ENCODE measurements around the gene NDE1.
"Not testable (repeated sequence)": the region's sequence is repeated elsewhere in the genome, so short reads cannot be mapped to it uniquely, and the experiment has no call there.

The NDE1 gene

DNA sequence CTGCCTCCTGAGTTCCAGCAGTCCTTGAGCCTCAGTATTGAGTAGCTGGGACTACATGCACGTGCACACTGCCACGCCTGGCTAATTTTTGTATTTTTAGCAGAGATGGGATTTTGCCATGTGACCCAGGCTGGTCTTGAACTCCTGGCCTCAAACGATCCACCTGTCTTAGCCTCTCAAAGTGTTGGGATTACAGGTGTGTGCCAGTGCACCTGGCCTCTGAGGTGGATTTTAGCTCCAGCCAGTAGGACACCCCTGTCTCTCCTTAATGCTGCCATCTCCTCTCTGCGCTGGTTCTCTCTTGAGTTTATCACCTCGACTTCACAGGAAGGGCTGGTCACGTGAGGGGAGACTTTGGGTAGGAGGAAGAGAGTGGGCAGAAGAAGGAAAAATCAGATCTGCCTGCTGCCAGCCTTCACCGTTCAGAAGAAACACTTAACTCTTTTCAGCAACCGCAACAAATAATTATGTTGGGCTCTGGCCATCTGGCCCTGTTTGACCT, 55.1 kb downstream of the NDE1 start:
- Histone ChIP-seq H3K4me1 (no peaks in the 10 kb centered on the region), H3K27me3 (ENCODE audit: low read depth) (no peaks in the 10 kb centered on the region), H3K9me3 (no peaks in the 10 kb centered on the region), H3K36me3 (replicated peaks) (peaks cover 30% of the 10 kb centered on the region), H3K4me3 (no peak overlapping the region)
- no peak for DNase-seq (ENCODE audit: low spot score in 2 of 2)
- in situ Hi-C loops (cut with MboI; ENCODE audit: low sequenced_read_pairs), result no loop called here

DNA sequence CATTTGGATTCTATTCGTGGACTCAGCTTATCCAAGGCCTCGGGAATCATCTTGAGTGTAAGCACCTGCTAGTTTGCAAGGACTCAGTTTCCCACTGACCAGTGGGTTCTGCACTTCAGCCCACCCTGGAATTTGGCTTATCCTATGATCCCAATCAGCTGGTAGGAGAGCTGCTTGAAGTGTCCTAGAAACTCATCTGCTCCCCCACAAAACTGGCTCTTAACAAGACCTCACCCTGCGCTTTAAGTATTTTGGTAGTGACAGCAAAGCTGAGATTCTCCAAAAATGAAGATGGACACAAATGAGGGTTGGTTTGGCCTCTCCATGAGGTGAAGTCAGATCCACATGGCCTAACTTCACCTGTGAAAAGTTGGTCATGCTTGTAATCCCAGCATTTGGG, 57.3 kb downstream of the NDE1 start:
- DNase-seq (ENCODE audit: low spot score in 2 of 2), result no peak
- H3K9me3 ChIP-seq, result no peaks in the 10 kb centered on the region
- H3K36me3 ChIP-seq (replicated peaks), result peaks cover 12% of the 10 kb centered on the region
- in situ Hi-C loops (cut with MboI; ENCODE audit: low sequenced_read_pairs), result no loop called here
- no peaks in the 10 kb centered on the region for H3K4me1 ChIP-seq
- no peaks in the 10 kb centered on the region for H3K27me3 ChIP-seq (ENCODE audit: low read depth)
- no peak overlapping the region for H3K4me3 ChIP-seq

DNA sequence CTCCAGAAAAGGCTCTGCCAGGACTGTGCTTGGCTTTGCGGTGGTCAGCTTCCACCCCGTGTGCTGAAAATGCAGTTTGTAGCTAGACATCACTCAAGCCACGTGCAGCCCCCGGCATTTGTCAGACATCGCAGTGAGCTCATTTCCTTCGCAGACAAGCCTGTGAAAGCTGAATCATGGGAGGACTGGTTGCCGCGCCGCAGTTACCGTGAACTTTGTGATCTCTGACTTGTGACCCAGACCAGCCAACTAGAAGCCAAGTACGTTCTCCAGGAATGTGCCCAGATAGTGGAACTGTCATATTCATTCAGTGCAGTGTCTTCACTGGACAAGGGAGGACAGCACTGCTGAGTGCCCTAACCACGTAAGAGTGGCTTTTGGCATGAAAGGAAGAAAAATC, 58.1 kb downstream of the NDE1 start:
- Histone ChIP-seq H3K4me1 (no peaks in the 10 kb centered on the region), H3K36me3 (replicated peaks) (peaks cover 12% of the 10 kb centered on the region), H3K27me3 (ENCODE audit: low read depth) (no peaks in the 10 kb centered on the region), H3K9me3 (no peaks in the 10 kb centered on the region), H3K4me3 (no peak overlapping the region)
- in situ Hi-C loops (cut with MboI; ENCODE audit: low sequenced_read_pairs), result no loop called here
- DNase-seq (ENCODE audit: low spot score in 2 of 2), result no peak

DNA sequence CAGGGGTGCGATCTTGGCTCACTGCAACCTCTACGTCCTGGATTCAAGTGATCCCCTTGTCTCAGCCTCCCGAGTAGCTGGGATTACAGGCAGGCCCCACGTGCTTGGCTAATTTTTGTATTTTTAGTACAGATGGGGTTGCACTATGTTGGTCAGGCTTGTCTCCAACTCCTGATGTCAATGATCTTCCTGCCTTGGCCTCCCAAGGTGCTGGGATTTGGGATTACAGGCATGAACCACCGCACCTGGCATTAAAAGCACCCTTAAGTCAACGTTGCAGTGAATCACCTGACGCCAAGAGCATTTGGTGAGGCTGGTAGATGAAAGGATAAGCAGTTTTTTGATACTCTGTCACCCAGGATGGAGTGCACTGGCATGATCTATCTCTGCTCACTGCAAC, 59.0 kb downstream of the NDE1 start:
- Histone ChIP-seq H3K4me3 (no peak overlapping the region), H3K27me3 (ENCODE audit: low read depth) (no peaks in the 10 kb centered on the region), H3K4me1 (no peaks in the 10 kb centered on the region), H3K9me3 (no peaks in the 10 kb centered on the region), H3K36me3 (replicated peaks) (peaks cover 11% of the 10 kb centered on the region)
- DNase-seq (ENCODE audit: low spot score in 2 of 2), result no peak
- in situ Hi-C loops (cut with MboI; ENCODE audit: low sequenced_read_pairs), result no loop called here

GRCh38 chr16:15714393-15715172, 64.5 kb downstream of the NDE1 start:
- no peak for DNase-seq (ENCODE audit: low spot score in 2 of 2)

GRCh38 chr16:15715221-15715620, 65.2 kb downstream of the NDE1 start:
- Histone ChIP-seq H3K9me3 (no peaks in the 10 kb centered on the region), H3K4me3 (no peak overlapping the region), H3K36me3 (replicated peaks) (0 out of 2 replicates have a peak, but pooled peaks cover 4% of the 10 kb centered on the region), H3K4me1 (no peaks in the 10 kb centered on the region), H3K27me3 (ENCODE audit: low read depth) (no peaks in the 10 kb centered on the region)
- DNase-seq (ENCODE audit: low spot score in 2 of 2), result no peak
- in situ Hi-C loops (cut with MboI; ENCODE audit: low sequenced_read_pairs), result no loop called here

More at GRCh38 chr16:15714393-15715172, 64.5 kb downstream of the NDE1 start:
- H3K4me1 ChIP-seq, result no peaks in the 10 kb centered on the region
- no peaks in the 10 kb centered on the region for H3K9me3 ChIP-seq
- 0 out of 2 replicates have a peak, but pooled peaks cover 4% of the 10 kb centered on the region for H3K36me3 ChIP-seq (replicated peaks)
- in situ Hi-C loops (cut with MboI; ENCODE audit: low sequenced_read_pairs), result no loop called here
- H3K4me3 ChIP-seq, result no peak overlapping the region
- no peaks in the 10 kb centered on the region for H3K27me3 ChIP-seq (ENCODE audit: low read depth)

- Histone ChIP-seq H3K27me3 (ENCODE audit: low read depth) (no peaks in the 10 kb centered on the region), H3K4me3 (no peak overlapping the region), H3K9me3 (no peaks in the 10 kb centered on the region), H3K4me1 (no peaks in the 10 kb centered on the region), H3K36me3 (replicated peaks) (0 out of 2 replicates have a peak, but pooled peaks cover 4% of the 10 kb centered on the region)
- DNase-seq (ENCODE audit: low spot score in 2 of 2), result no peak
- in situ Hi-C loops (cut with MboI; ENCODE audit: low sequenced_read_pairs), result no loop called here
Observed at GRCh38 chr16:15716694-15717447, 66.8 kb downstream of the NDE1 start.

DNA sequence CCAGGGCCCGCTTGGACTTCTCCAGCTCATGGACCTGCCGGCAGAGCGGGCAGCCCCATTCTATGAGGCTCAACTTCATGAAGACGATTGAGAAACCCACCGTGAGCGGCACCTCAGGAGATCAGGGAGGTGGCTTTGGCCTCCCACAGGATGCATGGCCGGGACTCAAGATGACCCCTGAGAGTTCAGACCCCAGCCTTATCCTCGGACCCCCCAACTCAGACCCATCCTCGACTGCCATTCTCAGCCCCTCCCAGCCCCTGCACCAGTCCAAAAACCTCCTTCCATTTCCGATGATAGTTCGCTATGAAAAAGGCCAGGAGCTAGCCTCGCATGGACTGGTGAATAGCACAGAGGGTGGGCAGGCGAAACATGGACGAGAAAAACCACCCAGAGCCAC, 71.0 kb downstream of the NDE1 start:
- DNase-seq (ENCODE audit: low spot score in 2 of 2), result no peak
- Histone ChIP-seq H3K4me3 (no peak overlapping the region), H3K4me1 (no peaks in the 10 kb centered on the region), H3K27me3 (ENCODE audit: low read depth) (no peaks in the 10 kb centered on the region), H3K9me3 (no peaks in the 10 kb centered on the region), H3K36me3 (replicated peaks) (peaks cover 8% of the 10 kb centered on the region)
- in situ Hi-C loops (cut with MboI; ENCODE audit: low sequenced_read_pairs), result no loop called here

GRCh38 chr16:15723808-15724207, 73.8 kb downstream of the NDE1 start:
- DNase-seq (ENCODE audit: low spot score in 2 of 2), result no peak
- H3K9me3 ChIP-seq, result no peaks in the 10 kb centered on the region
- H3K27me3 ChIP-seq (ENCODE audit: low read depth), result no peaks in the 10 kb centered on the region
- no peaks in the 10 kb centered on the region for H3K4me1 ChIP-seq
- in situ Hi-C loops (cut with MboI; ENCODE audit: low sequenced_read_pairs), result no loop called here
- peaks cover 8% of the 10 kb centered on the region for H3K36me3 ChIP-seq (replicated peaks)
- H3K4me3 ChIP-seq, result no peak overlapping the region

DNA sequence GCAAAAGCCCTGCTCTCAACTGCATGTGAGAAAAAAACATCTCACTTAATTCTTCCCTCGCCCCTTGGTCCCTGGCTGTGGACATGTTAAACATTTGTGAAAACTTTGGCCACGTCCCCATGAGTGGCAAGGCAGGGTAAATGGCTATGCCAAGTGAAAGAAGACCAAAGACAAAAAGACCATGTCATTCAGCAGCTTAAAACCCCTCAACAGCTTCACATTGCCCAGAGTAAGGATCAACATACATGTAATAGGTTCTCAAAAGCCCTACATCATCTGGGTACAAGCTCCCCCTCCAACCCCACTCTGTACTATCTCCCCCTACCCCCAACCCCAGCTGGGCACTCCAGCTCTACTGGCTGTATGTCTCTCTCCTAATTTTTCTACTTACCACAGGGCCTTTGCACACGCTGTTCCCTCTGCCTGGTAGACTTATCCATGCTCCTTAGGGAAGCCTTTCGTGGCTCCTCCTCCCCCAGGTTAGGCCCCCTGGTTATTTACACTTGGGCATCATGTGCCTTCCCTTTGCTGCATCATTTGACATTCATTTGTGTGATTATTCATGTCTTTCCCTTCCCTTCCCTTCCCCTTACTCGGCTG, 75.7 kb downstream of the NDE1 start:
- no peaks in the 10 kb centered on the region for H3K9me3 ChIP-seq
- in situ Hi-C loops (cut with MboI; ENCODE audit: low sequenced_read_pairs), result no loop called here
- H3K4me1 ChIP-seq, result no peaks in the 10 kb centered on the region
- peaks cover 8% of the 10 kb centered on the region for H3K36me3 ChIP-seq (replicated peaks)
- no peak for DNase-seq (ENCODE audit: low spot score in 2 of 2)
- no peaks in the 10 kb centered on the region for H3K27me3 ChIP-seq (ENCODE audit: low read depth)
- no peak overlapping the region for H3K4me3 ChIP-seq

DNA sequence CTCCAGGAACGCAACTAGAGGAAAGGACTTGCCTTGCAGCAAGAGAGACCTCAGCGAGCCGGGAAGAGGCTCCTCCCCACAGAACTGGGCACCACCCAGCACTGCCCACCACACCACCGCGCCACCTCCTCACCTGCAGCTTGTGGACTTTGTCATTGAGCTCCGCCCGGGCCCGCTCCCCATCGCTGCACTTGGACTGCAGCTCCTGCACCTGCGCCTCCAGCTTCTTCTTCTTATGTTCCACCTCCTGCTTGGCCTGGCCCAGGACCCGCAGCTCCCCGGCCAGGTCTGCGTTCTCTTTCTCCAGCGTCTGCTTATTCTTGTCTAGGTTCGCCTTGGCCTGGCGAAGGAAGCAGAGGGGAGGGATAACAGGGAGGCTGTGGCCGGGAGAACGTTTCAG, 76.7 kb downstream of the NDE1 start:
- H3K9me3 ChIP-seq, result no peaks in the 10 kb centered on the region
- DNase-seq (ENCODE audit: low spot score in 2 of 2), result no peak
- no peaks in the 10 kb centered on the region for H3K4me1 ChIP-seq
- H3K36me3 ChIP-seq (replicated peaks), result peaks cover 8% of the 10 kb centered on the region
- H3K4me3 ChIP-seq, result no peak overlapping the region
- in situ Hi-C loops (cut with MboI; ENCODE audit: low sequenced_read_pairs), result no loop called here
- H3K27me3 ChIP-seq (ENCODE audit: low read depth), result no peaks in the 10 kb centered on the region

DNA sequence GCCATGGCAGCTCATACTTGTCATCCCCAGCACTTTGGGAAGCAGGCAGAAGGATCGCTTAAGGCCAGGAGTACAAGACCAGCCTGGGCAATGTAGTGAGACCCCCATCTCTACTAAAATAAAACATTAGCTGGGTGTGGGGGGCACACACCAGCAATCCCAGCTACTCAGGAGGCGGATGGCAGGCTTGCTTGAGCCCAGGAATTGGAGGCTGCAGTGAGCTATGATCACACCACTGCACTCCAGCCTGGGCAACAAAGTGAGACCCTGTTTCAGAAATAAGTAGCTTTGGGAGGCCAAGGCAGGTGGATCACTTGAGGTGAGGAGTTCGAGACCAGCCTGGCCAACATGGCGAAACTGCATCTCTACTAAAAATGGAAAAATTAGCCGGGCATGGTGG, 77.7 kb downstream of the NDE1 start:
- DNase-seq (ENCODE audit: low spot score in 2 of 2); H3K9me3 ChIP-seq; H3K4me3 ChIP-seq; H3K27me3 ChIP-seq (ENCODE audit: low read depth); in situ Hi-C loops (cut with MboI; ENCODE audit: low sequenced_read_pairs); H3K4me1 ChIP-seq; H3K36me3 ChIP-seq (replicated peaks): not testable (repeated sequence)

DNA sequence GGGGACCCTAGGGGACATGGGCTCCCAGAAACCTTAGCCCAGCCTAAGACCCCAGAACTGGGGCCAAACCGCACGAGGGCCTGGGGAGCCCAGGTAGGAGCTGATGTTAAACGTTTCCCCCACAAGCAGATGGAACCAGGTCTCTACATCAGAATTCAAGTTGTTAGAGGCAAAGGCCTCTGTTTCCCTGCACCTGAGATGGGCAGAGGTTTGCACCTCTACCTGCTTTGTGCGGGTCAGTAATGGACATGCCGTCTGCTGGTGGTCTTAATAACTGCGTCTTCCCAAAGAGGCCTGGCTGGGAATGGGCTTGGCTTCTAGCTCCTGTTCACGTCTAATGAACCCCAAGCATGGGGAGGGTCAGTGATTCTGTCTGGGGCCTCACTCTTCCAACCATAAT, 79.1 kb downstream of the NDE1 start:
- in situ Hi-C loops (cut with MboI; ENCODE audit: low sequenced_read_pairs), result no loop called here
- no peaks in the 10 kb centered on the region for H3K4me1 ChIP-seq
- no peak overlapping the region for H3K4me3 ChIP-seq
- H3K27me3 ChIP-seq (ENCODE audit: low read depth), result no peaks in the 10 kb centered on the region
- no peak for DNase-seq (ENCODE audit: low spot score in 2 of 2)
- H3K36me3 ChIP-seq (replicated peaks), result peaks cover 8% of the 10 kb centered on the region
- no peaks in the 10 kb centered on the region for H3K9me3 ChIP-seq

GRCh38 chr16:15732416-15732815, 82.4 kb downstream of the NDE1 start:
- H3K4me1 ChIP-seq, result no peaks in the 10 kb centered on the region
- in situ Hi-C loops (cut with MboI; ENCODE audit: low sequenced_read_pairs), result no loop called here

More at GRCh38 chr16:15732416-15732815, 82.4 kb downstream of the NDE1 start:
- no peaks in the 10 kb centered on the region for H3K9me3 ChIP-seq
- no peak for DNase-seq (ENCODE audit: low spot score in 2 of 2)
- no peaks in the 10 kb centered on the region for H3K36me3 ChIP-seq (replicated peaks)
- no peak overlapping the region for H3K4me3 ChIP-seq
- no peaks in the 10 kb centered on the region for H3K27me3 ChIP-seq (ENCODE audit: low read depth)

Data from HAP-1 (cell line).